IMR-90 (cell line): ENCODE measurements around the gene PTGER2. TPM values are rescaled to one million over a fixed set of nuclear protein-coding genes. Genes with fewer than 3 reads are reported as not detected.

Source experiments
- ATAC-seq: fragments of 200-7000 bp; cut with Tn5 transposase; 2 replicates; pipeline ENCODE4 v1.9.1; 2020; ENCODE audit warnings: low read depth, mild to moderate bottlenecking, moderate library complexity
- BruUV-seq: library from RNA; stranded (reverse); fragments of 400-500 nt; replicated peaks from 2 replicates; lab custom pipeline; 2021; lab: Mats Ljungman, UMichigan
- CTCF ChIA-PET: fragments of 300-600 bp; formaldehyde crosslinking; extraction: SDS; loops from one replicate; lab custom pipeline; 2021; ENCODE audit warnings: antibody characterized with exemption; lab: Yijun Ruan, JAX
- POLR2A ChIA-PET: fragments of 300-600 bp; sonication (Branson Sonifier 250); formaldehyde crosslinking; loops from one replicate; lab custom pipeline; 2022; ENCODE audit warnings: antibody characterized with exemption; ENCODE audit not compliant: unreplicated experiment; lab: Charles Lee
- DNase-seq: peaks from one replicate; pipeline ENCODE4 v3.0.0; 2013
- H2AFZ ChIP-seq: replicated peaks from 2 replicates; pipeline ENCODE3; 2013; ENCODE audit warnings: low read length, mild to moderate bottlenecking; ENCODE audit not compliant: poor library complexity
- H2AK5ac ChIP-seq: 2 replicates; pipeline ENCODE4 v1.6.1; 2013; ENCODE audit warnings: low read depth, low read length, inconsistent platforms
- H2AK9ac ChIP-seq: replicated peaks from 2 replicates; pipeline ENCODE3; 2013; ENCODE audit warnings: mild to moderate bottlenecking, low read depth, low read length, moderate library complexity; ENCODE audit not compliant: poor library complexity
- H2BK120ac ChIP-seq: 2 replicates; pipeline ENCODE4 v1.6.1; 2013; ENCODE audit warnings: low read depth, low read length, inconsistent platforms
- H2BK15ac ChIP-seq: 3 replicates; pipeline ENCODE4 v1.6.1; 2013; ENCODE audit warnings: low read depth, low read length, inconsistent platforms
- H2BK20ac ChIP-seq: 2 replicates; pipeline ENCODE4 v1.6.1; 2013; ENCODE audit warnings: low read depth, mild to moderate bottlenecking, inconsistent platforms, low read length, moderate library complexity
- H2BK5ac ChIP-seq: 2 replicates; pipeline ENCODE4 v1.6.1; 2013; ENCODE audit warnings: mild to moderate bottlenecking, low read depth, low read length, inconsistent platforms; ENCODE audit not compliant: poor library complexity, severe bottlenecking
- H3K14ac ChIP-seq: replicated peaks from 2 replicates; pipeline ENCODE4 v1.6.1; 2013; ENCODE audit warnings: low read depth, low read length, inconsistent platforms
- H3K18ac ChIP-seq: 2 replicates; pipeline ENCODE4 v1.6.1; 2013; ENCODE audit warnings: low read depth, low read length, control low read depth
- H3K23ac ChIP-seq: 2 replicates; pipeline ENCODE4 v1.6.1; 2013; ENCODE audit warnings: low read depth, low read length, inconsistent platforms
- H3K27ac ChIP-seq: 2 replicates; pipeline ENCODE4 v1.5.1; 2013; ENCODE audit warnings: mild to moderate bottlenecking, control low read depth, low read length; ENCODE audit not compliant: insufficient read depth
- H3K27me3 ChIP-seq: 2 replicates; pipeline ENCODE4 v1.6.1; 2013; ENCODE audit warnings: low read length; ENCODE audit not compliant: control insufficient read depth, insufficient read depth
- H3K36me3 ChIP-seq: 2 replicates; pipeline ENCODE4 v1.6.1; 2013; ENCODE audit warnings: low read length, mixed read lengths; ENCODE audit not compliant: control insufficient read depth, insufficient read depth
- H3K4ac ChIP-seq: 2 replicates; pipeline ENCODE4 v1.6.1; 2013; ENCODE audit warnings: low read depth, low read length, inconsistent platforms
- H3K4me1 ChIP-seq: 2 replicates; pipeline ENCODE4 v1.6.1; 2013; ENCODE audit warnings: low read length, mixed read lengths; ENCODE audit not compliant: control insufficient read depth, insufficient read depth
- H3K4me2 ChIP-seq: 2 replicates; pipeline ENCODE4 v1.6.1; 2013; ENCODE audit warnings: low read depth, mild to moderate bottlenecking, control low read depth, low read length, moderate library complexity
- H3K4me3 ChIP-seq: 2 replicates; pipeline ENCODE4 v1.5.1; 2013; ENCODE audit warnings: low read depth, mild to moderate bottlenecking, control low read depth, low read length, moderate library complexity; ENCODE audit not compliant: insufficient read depth
- H3K56ac ChIP-seq: 2 replicates; pipeline ENCODE4 v1.6.1; 2013; ENCODE audit warnings: low read length, inconsistent platforms; ENCODE audit not compliant: insufficient read depth; ENCODE audit errors: extremely low read depth
- H3K79me1 ChIP-seq, 2 experiments: 2 replicates each; pipeline ENCODE4 v1.6.1; 2013; ENCODE audit warnings: low read length in 2 of 2, inconsistent platforms in 1 of 2, low read depth in 1 of 2
- H3K9ac ChIP-seq: 2 replicates; pipeline ENCODE4 v1.6.1; 2013; ENCODE audit warnings: low read depth, low read length, control low read depth
- H3K9me1 ChIP-seq: 2 replicates; pipeline ENCODE4 v1.6.1; 2013; ENCODE audit warnings: low read length, inconsistent platforms; ENCODE audit not compliant: insufficient read depth
- H3K9me3 ChIP-seq: 2 replicates; pipeline ENCODE4 v1.6.1; 2013; ENCODE audit warnings: low read length; ENCODE audit not compliant: control insufficient read depth, insufficient read depth
- H4K20me1 ChIP-seq: 2 replicates; pipeline ENCODE4 v1.6.1; 2013; ENCODE audit warnings: low read length, inconsistent platforms; ENCODE audit not compliant: insufficient read depth
- H4K5ac ChIP-seq: 2 replicates; pipeline ENCODE4 v1.6.1; 2013; ENCODE audit warnings: mild to moderate bottlenecking, low read depth, low read length, control low read depth
- H4K8ac ChIP-seq, 2 experiments: 2 replicates each; pipeline ENCODE4 v1.6.1; 2013; ENCODE audit warnings: low read depth in 2 of 2, low read length in 2 of 2, control low read depth in 1 of 2, inconsistent platforms in 1 of 2
- H4K91ac ChIP-seq: 2 replicates; pipeline ENCODE4 v1.6.1; 2013; ENCODE audit warnings: low read depth, low read length, inconsistent platforms; ENCODE audit not compliant: insufficient read depth
- BHLHE40 ChIP-seq: fragments of 150-350 bp; IDR thresholded peaks from 2 replicates; pipeline ENCODE4 v1.6.1; 2016; ENCODE audit warnings: mild to moderate bottlenecking, low read depth, low read length
- CEBPB ChIP-seq: IDR thresholded peaks from 2 replicates; pipeline ENCODE4 v1.6.1; 2012; ENCODE audit warnings: low read depth, low read length, improper control_type of control experiment
- CHD1 ChIP-seq: IDR thresholded peaks from 2 replicates; pipeline ENCODE4 v1.6.1; 2012; ENCODE audit warnings: low read depth, low read length, improper control_type of control experiment
- FOS ChIP-seq: fragments of 150-350 bp; IDR thresholded peaks from 2 replicates; pipeline ENCODE4 v1.6.1; 2016; ENCODE audit warnings: low read depth, low read length
- MAFK ChIP-seq: IDR thresholded peaks from 2 replicates; pipeline ENCODE4 v1.6.1; 2012; ENCODE audit warnings: low read depth, low read length, improper control_type of control experiment
- MAZ ChIP-seq: IDR thresholded peaks from 2 replicates; pipeline ENCODE4 v1.6.1; 2012; ENCODE audit warnings: low read depth, mild to moderate bottlenecking, low read length, improper control_type of control experiment, moderate library complexity, borderline replicate concordance
- MXI1 ChIP-seq: IDR thresholded peaks from 2 replicates; pipeline ENCODE4 v1.6.1; 2012; ENCODE audit warnings: low read depth, mild to moderate bottlenecking, low read length, moderate library complexity, borderline replicate concordance
- NFE2L2 ChIP-seq: fragments of 150-350 bp; IDR thresholded peaks from 2 replicates; pipeline ENCODE4 v1.6.1; 2016; ENCODE audit warnings: low read depth, mild to moderate bottlenecking, low read length
- POLR2A ChIP-seq: IDR thresholded peaks from 2 replicates; pipeline ENCODE4 v1.6.1; 2012; ENCODE audit warnings: mild to moderate bottlenecking, low read depth, low read length
- RAD21 ChIP-seq: IDR thresholded peaks from 2 replicates; pipeline ENCODE4 v1.6.1; 2012; ENCODE audit warnings: low read length, improper control_type of control experiment
- RCOR1 ChIP-seq: IDR thresholded peaks from 2 replicates; pipeline ENCODE4 v1.6.1; 2012; ENCODE audit warnings: mild to moderate bottlenecking, low read length, improper control_type of control experiment; ENCODE audit not compliant: insufficient replicate concordance
- RFX5 ChIP-seq: IDR thresholded peaks from 2 replicates; pipeline ENCODE4 v1.8.0; 2012; ENCODE audit warnings: low read depth, mild to moderate bottlenecking, low read length, moderate library complexity
- SMC3 ChIP-seq: fragments of 150-350 bp; IDR thresholded peaks from 2 replicates; pipeline ENCODE4 v1.6.1; 2016; ENCODE audit warnings: low read depth, mild to moderate bottlenecking, antibody characterized with exemption, low read length, moderate library complexity
- dilution Hi-C: fragments of 300-500 bp; cut with HindIII; formaldehyde crosslinking; loops from one replicate; pipeline ENCODE4 v1.14.3; 2018; ENCODE audit warnings: low sequenced_read_pairs; ENCODE audit not compliant: unreplicated experiment
- in situ Hi-C: fragments of 300-500 bp; cut with MboI; formaldehyde crosslinking; loops from 3 replicates; pipeline ENCODE4 v1.14.3; 2019; ENCODE audit warnings: low sequenced_read_pairs, inconsistent platforms, mixed read lengths
- intact Hi-C: fragments of 100-400 bp; cut with micrococcal nuclease; formaldehyde crosslinking; loops from 2 replicates; pipeline ENCODE4 v1.10.0; 2022
- polyA plus RNA-seq, 3 experiments: library from polyadenylated mRNA; depleted of rRNA; stranded (reverse); fragments of >200 nt; gene quantifications; 2 replicates each; pipeline ENCODE4 v1.2.3, GENCODE V29; 2012; ENCODE audit warnings: low replicate concordance in 1 of 3
- total RNA-seq: library from RNA; depleted of rRNA; stranded (reverse); fragments of >200 nt; gene quantifications from 2 replicates; pipeline ENCODE4 v1.2.3, GENCODE V29; 2012
- TF ChIP-seq, protein P1 (sequence below): fragments of 150-350 bp; IDR thresholded peaks from 2 replicates; pipeline ENCODE4 v1.6.1; 2016; ENCODE audit warnings: low read depth, mild to moderate bottlenecking, low read length, moderate library complexity, borderline replicate concordance
- TF ChIP-seq, protein P2 (sequence below): conservative IDR thresholded peaks from 2 replicates; pipeline ENCODE4 v1.5.1; 2012; ENCODE audit warnings: mild to moderate bottlenecking, low read depth, low read length, improper control_type of control experiment
- TF ChIP-seq, protein P3 (sequence below): fragments of 150-350 bp; IDR thresholded peaks from 2 replicates; pipeline ENCODE4 v1.6.1; 2017; ENCODE audit warnings: mild to moderate bottlenecking, antibody characterized with exemption, low read length, low read depth

PTGER2 gene
- total and polyA plus RNA-seq, 2 of the 4 experiments (the other 2 are of a cell fraction), result 24.7 to 58.5 TPM

DNA sequence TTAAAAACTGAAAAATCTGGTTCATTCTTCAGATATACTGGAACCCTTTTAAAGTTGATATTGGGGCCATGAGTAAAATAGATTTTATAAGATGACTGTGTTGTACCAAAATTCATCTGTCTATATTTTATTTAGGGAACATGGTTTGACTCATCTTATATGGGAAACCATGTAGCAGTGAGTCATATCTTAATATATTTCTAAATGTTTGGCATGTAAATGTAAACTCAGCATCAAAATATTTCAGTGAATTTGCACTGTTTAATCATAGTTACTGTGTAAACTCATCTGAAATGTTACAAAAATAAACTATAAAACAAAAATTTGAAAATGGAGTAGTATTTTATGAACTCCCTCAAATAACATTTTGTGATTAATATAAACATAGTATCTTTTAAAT is 14.2 kb downstream of the PTGER2 start:
- peak overlapping the region; percentile 95; the same call in 1 of the 2 replicates for H3K23ac ChIP-seq
- ChIA-PET POLR2A (no interaction called here), CTCF (no interaction called here)
- no peak overlapping the region for H3K14ac ChIP-seq
- H2BK5ac ChIP-seq, result peak overlapping the region; percentile 79
- H4K8ac ChIP-seq, result peak overlapping the region in 1 of 2 experiments; percentile 83; a peak in 1 of 4 replicates
- H3K56ac ChIP-seq, result peak overlapping the region; percentile 38; the same call in 1 of the 2 replicates
- peak overlapping the region; percentile 90; the same call in 1 of the 2 replicates for H3K4ac ChIP-seq
- no peaks in the 10 kb centered on the region for H3K27me3 ChIP-seq
- dilution Hi-C loops, result no loop called here
- H3K9me3 ChIP-seq, result no peaks in the 10 kb centered on the region
- H2AFZ ChIP-seq, result no peak overlapping the region
- peaks cover 31% of the 10 kb centered on the region for H3K4me1 ChIP-seq
- intact Hi-C loops, result no loop called here
- no peak overlapping the region; the same call in 1 of the 2 replicates for H4K91ac ChIP-seq
- peaks cover 27% of the 10 kb centered on the region for H3K9me1 ChIP-seq
- no peak overlapping the region for H2AK9ac ChIP-seq
- no peak overlapping the region for H3K18ac ChIP-seq
- no peak overlapping the region for H3K9ac ChIP-seq
- no peak overlapping the region for H3K4me3 ChIP-seq
- H2BK15ac ChIP-seq, result no peak overlapping the region; the same call in 2 of the 3 replicates
- H3K79me1 ChIP-seq, result peaks cover 23 to 52% of the 10 kb centered on the region in 2 experiments
- peak overlapping the region; percentile 61; the same call in 1 of the 2 replicates for H3K4me2 ChIP-seq
- peak overlapping the region; percentile 91; the same call in 1 of the 2 replicates for H3K27ac ChIP-seq
- ATAC-seq (peak; percentile 48), DNase-seq (peak; percentile 88)
- no peak for TF ChIP-seq RCOR1
- TF ChIP-seq, protein P1, sequence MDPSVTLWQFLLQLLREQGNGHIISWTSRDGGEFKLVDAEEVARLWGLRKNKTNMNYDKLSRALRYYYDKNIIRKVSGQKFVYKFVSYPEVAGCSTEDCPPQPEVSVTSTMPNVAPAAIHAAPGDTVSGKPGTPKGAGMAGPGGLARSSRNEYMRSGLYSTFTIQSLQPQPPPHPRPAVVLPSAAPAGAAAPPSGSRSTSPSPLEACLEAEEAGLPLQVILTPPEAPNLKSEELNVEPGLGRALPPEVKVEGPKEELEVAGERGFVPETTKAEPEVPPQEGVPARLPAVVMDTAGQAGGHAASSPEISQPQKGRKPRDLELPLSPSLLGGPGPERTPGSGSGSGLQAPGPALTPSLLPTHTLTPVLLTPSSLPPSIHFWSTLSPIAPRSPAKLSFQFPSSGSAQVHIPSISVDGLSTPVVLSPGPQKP, result no peak
- TF ChIP-seq NFE2L2, result no peak
- no peak for TF ChIP-seq MXI1
- TF ChIP-seq MAZ, result no peak
- no peak for TF ChIP-seq CHD1
- TF ChIP-seq MAFK, result peak; percentile 38; the same call in 1 of the 2 replicates
- TF ChIP-seq, protein P2, sequence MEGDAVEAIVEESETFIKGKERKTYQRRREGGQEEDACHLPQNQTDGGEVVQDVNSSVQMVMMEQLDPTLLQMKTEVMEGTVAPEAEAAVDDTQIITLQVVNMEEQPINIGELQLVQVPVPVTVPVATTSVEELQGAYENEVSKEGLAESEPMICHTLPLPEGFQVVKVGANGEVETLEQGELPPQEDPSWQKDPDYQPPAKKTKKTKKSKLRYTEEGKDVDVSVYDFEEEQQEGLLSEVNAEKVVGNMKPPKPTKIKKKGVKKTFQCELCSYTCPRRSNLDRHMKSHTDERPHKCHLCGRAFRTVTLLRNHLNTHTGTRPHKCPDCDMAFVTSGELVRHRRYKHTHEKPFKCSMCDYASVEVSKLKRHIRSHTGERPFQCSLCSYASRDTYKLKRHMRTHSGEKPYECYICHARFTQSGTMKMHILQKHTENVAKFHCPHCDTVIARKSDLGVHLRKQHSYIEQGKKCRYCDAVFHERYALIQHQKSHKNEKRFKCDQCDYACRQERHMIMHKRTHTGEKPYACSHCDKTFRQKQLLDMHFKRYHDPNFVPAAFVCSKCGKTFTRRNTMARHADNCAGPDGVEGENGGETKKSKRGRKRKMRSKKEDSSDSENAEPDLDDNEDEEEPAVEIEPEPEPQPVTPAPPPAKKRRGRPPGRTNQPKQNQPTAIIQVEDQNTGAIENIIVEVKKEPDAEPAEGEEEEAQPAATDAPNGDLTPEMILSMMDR, result no peak
- TF ChIP-seq FOS, result peak; percentile 89
- peak; percentile 23; the same call in 1 of the 2 replicates for TF ChIP-seq CEBPB
- TF ChIP-seq, protein P3, sequence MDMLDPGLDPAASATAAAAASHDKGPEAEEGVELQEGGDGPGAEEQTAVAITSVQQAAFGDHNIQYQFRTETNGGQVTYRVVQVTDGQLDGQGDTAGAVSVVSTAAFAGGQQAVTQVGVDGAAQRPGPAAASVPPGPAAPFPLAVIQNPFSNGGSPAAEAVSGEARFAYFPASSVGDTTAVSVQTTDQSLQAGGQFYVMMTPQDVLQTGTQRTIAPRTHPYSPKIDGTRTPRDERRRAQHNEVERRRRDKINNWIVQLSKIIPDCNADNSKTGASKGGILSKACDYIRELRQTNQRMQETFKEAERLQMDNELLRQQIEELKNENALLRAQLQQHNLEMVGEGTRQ, result no peak
- no peak for TF ChIP-seq RAD21
- no peak for TF ChIP-seq RFX5
- TF ChIP-seq BHLHE40, result peak; percentile 54; the same call in 1 of the 2 replicates
- TF ChIP-seq POLR2A, result no peak
- TF ChIP-seq SMC3, result no peak
- H2AK5ac ChIP-seq, result no peak overlapping the region
- no peaks in the 10 kb centered on the region for H4K20me1 ChIP-seq
- in situ Hi-C loops, result loop anchor here (10.0 kb wide), 1 partner anchor 127 kb away; no protein-coding TSS in a partner anchor
- peak overlapping the region; percentile 90; the same call in 1 of the 2 replicates for H2BK20ac ChIP-seq
- no peak overlapping the region; the same call in 1 of the 2 replicates for H4K5ac ChIP-seq
- BruUV-seq, result no TSS peak
- H2BK120ac ChIP-seq, result peak overlapping the region; percentile 94; the same call in 1 of the 2 replicates
- peaks cover 15% of the 10 kb centered on the region for H3K36me3 ChIP-seq
